Fibroblast of lung (primary cell): ENCODE data around the gene NXN. TPM values are rescaled to one million over a fixed set of nuclear protein-coding genes. Genes with fewer than 3 reads are reported as not detected.
"Not testable (repeated sequence)": the region's sequence is repeated elsewhere in the genome, so short reads cannot be mapped to it uniquely, and the experiment has no call there.

Source experiments
- DNase-seq, 2 donors: peaks; one replicate each; pipeline versions ENCODE4 v3.0.0 to v3.0.0-alpha.2; 2010; ENCODE audit warnings: low read depth in 2 of 2
- H2AFZ ChIP-seq: 2 replicates; pipeline ENCODE4 v1.5.1; 2012; ENCODE audit warnings: low read length, control low read depth, inconsistent platforms
- H3K27ac ChIP-seq: 2 replicates; pipeline ENCODE4 v1.5.1; 2011; ENCODE audit warnings: low read length, control low read depth; ENCODE audit not compliant: insufficient read depth
- H3K27me3 ChIP-seq: 2 replicates; pipeline ENCODE4 v1.5.1; 2011; ENCODE audit warnings: mild to moderate bottlenecking, low read length; ENCODE audit not compliant: control insufficient read depth, insufficient read depth
- H3K36me3 ChIP-seq: 2 replicates; pipeline ENCODE4 v1.5.1; 2011; ENCODE audit warnings: low read length; ENCODE audit not compliant: control insufficient read depth, insufficient read depth
- H3K4me1 ChIP-seq: 2 replicates; pipeline ENCODE4 v1.5.1; 2011; ENCODE audit warnings: low read length; ENCODE audit not compliant: control insufficient read depth, insufficient read depth; ENCODE audit errors: extremely low read depth
- H3K4me2 ChIP-seq: 2 replicates; pipeline ENCODE4 v1.5.1; 2011; ENCODE audit warnings: low read length, control low read depth; ENCODE audit not compliant: insufficient read depth; ENCODE audit errors: extremely low read depth
- H3K4me3 ChIP-seq, 4 experiments: fragments of 200-600 bp in 1 of 4; sonication (generic) in 1 of 4; replicated peaks in 1 of 4; 2 replicates each; pipeline ENCODE4 v1.5.1; 2011 to 2016; ENCODE audit warnings: low read length in 4 of 4, low read depth in 3 of 4, mild to moderate bottlenecking in 3 of 4, control low read depth in 2 of 4, inconsistent platforms in 1 of 4, mixed read lengths in 1 of 4; ENCODE audit not compliant: insufficient read depth in 1 of 4; ENCODE audit errors: control extremely low read depth in 1 of 4
- H3K79me2 ChIP-seq: 2 replicates; pipeline ENCODE4 v1.5.1; 2012; ENCODE audit warnings: mild to moderate bottlenecking, low read length, inconsistent platforms; ENCODE audit not compliant: control insufficient read depth, insufficient read depth
- H3K9ac ChIP-seq: 2 replicates; pipeline ENCODE4 v1.5.1; 2011; ENCODE audit warnings: mild to moderate bottlenecking, low read length, control low read depth; ENCODE audit not compliant: insufficient read depth
- H3K9me3 ChIP-seq: 2 replicates; pipeline ENCODE4 v1.5.1; 2012; ENCODE audit warnings: low read depth, low read length; ENCODE audit not compliant: control insufficient read depth, insufficient read depth
- H4K20me1 ChIP-seq: 2 replicates; pipeline ENCODE4 v1.5.1; 2011; ENCODE audit warnings: low read length; ENCODE audit not compliant: control insufficient read depth, insufficient read depth; ENCODE audit errors: extremely low read depth
- EZH2 ChIP-seq: IDR thresholded peaks from 2 replicates; pipeline ENCODE4 v1.5.1; 2012; ENCODE audit warnings: low read length, control low read depth, mild to moderate bottlenecking; ENCODE audit errors: missing control alignments
- polyA plus RNA-seq, 2 donors: library from polyadenylated mRNA; depleted of rRNA in 1 of 2; stranded (reverse) in 1 of 2; unstranded in 1 of 2; fragments of >200 nt; gene quantifications; 2 replicates each; pipeline ENCODE4 v1.2.1, GENCODE V29; 2011 to 2012; ENCODE audit warnings: missing spikeins in 1 of 2
- total RNA-seq: library from RNA; depleted of rRNA; stranded (reverse); fragments of >200 nt; gene quantifications from 2 replicates; pipeline ENCODE4 v1.2.1, GENCODE V29; 2014
- TF ChIP-seq, protein P1 (sequence below), 2 donors: IDR thresholded peaks in 1 of 2; conservative IDR thresholded peaks in 1 of 2; 1 replicate in 1 of 2; 2 replicates in 1 of 2; pipeline ENCODE4 v1.5.1; 2011 to 2012; ENCODE audit warnings: low read length in 2 of 2, control low read depth in 1 of 2, inconsistent platforms in 1 of 2, low read depth in 1 of 2, mild to moderate bottlenecking in 1 of 2

NXN gene
- total and polyA plus RNA-seq, 2 donors (not counting 1 experiment from before 2014, with no cell fraction given), result 38.5 to 53.8 TPM

- no peaks in the 10 kb centered on the region for H3K27me3 ChIP-seq
- no peaks in the 10 kb centered on the region for H3K9me3 ChIP-seq
- peaks cover 15% of the 10 kb centered on the region for H3K36me3 ChIP-seq
- H4K20me1 ChIP-seq, result no peaks in the 10 kb centered on the region
- DNase-seq, result peak; percentile 53 to 83
- H3K9ac ChIP-seq, result no peak overlapping the region
- peaks cover 24% of the 10 kb centered on the region for H3K79me2 ChIP-seq
- peak overlapping the region; percentile 86 for H3K27ac ChIP-seq
- H2AFZ ChIP-seq, result no peak overlapping the region
- H3K4me3 ChIP-seq, result no peak overlapping the region
- H3K4me1 ChIP-seq, result peaks cover 58% of the 10 kb centered on the region
- peak overlapping the region; percentile 65 for H3K4me2 ChIP-seq
- TF ChIP-seq, protein P1, sequence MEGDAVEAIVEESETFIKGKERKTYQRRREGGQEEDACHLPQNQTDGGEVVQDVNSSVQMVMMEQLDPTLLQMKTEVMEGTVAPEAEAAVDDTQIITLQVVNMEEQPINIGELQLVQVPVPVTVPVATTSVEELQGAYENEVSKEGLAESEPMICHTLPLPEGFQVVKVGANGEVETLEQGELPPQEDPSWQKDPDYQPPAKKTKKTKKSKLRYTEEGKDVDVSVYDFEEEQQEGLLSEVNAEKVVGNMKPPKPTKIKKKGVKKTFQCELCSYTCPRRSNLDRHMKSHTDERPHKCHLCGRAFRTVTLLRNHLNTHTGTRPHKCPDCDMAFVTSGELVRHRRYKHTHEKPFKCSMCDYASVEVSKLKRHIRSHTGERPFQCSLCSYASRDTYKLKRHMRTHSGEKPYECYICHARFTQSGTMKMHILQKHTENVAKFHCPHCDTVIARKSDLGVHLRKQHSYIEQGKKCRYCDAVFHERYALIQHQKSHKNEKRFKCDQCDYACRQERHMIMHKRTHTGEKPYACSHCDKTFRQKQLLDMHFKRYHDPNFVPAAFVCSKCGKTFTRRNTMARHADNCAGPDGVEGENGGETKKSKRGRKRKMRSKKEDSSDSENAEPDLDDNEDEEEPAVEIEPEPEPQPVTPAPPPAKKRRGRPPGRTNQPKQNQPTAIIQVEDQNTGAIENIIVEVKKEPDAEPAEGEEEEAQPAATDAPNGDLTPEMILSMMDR (conservative IDR thresholded peaks at IDR 0.05 in 1 of 2, IDR thresholded peaks at IDR 0.05 in 1 of 2; ENCODE audit: low read depth in 1 of 2, low read length in 2 of 2), result no peak
- no peak for TF ChIP-seq EZH2
These were observed 21.3 kb upstream of the NXN start for GRCh38 chr17:1000597-1001461.

- Histone ChIP-seq H3K4me2 (peak overlapping the region; percentile 98), H3K79me2 (peaks cover 24% of the 10 kb centered on the region), H3K9me3 (no peaks in the 10 kb centered on the region), H3K27me3 (no peaks in the 10 kb centered on the region), H3K27ac (no peak overlapping the region), H3K4me1 (peaks cover 43% of the 10 kb centered on the region), H3K9ac (no peak overlapping the region), H2AFZ (no peak overlapping the region), H3K36me3 (peaks cover 11% of the 10 kb centered on the region), H3K4me3 (peak overlapping the region; percentile 52 to 98 (median 82)), H4K20me1 (no peaks in the 10 kb centered on the region)
- no peak for DNase-seq
- TF ChIP-seq, protein P1 (conservative IDR thresholded peaks at IDR 0.05 in 1 of 2, IDR thresholded peaks at IDR 0.05 in 1 of 2; ENCODE audit: low read depth in 1 of 2, low read length in 2 of 2), result no peak
- TF ChIP-seq EZH2, result no peak
These were observed 18.5 kb upstream of the NXN start for GRCh38 chr17:998111-998510.

- Histone ChIP-seq H4K20me1 (no peaks in the 10 kb centered on the region), H3K9ac (peak within 1 kb of the TSS; percentile 92), H3K4me3 (peak within 1 kb of the TSS; percentile 52 to 98 (median 82)), H3K27ac (peak within 1 kb of the TSS; percentile 91), H2AFZ (peak within 1 kb of the TSS; percentile 94), H3K4me1 (peaks cover 30% of the 10 kb centered on the region), H3K27me3 (no peaks in the 10 kb centered on the region), H3K4me2 (peak within 1 kb of the TSS; percentile 98), H3K79me2 (peaks cover 24% of the 10 kb centered on the region), H3K9me3 (no peaks in the 10 kb centered on the region), H3K36me3 (peaks cover 9% of the 10 kb centered on the region)
- TF ChIP-seq, protein P1 (conservative IDR thresholded peaks at IDR 0.05 in 1 of 2, IDR thresholded peaks at IDR 0.05 in 1 of 2; ENCODE audit: low read depth in 1 of 2, low read length in 2 of 2), result peak; percentile 77 to 79
- TF ChIP-seq EZH2, result no peak
- peak; percentile 98 to 99 for DNase-seq
These were observed 17.2 kb upstream of the NXN start, which contains the start of gene TIMM22 for GRCh38 chr17:996554-997344. TIMM22 (plus strand) TSS chr17:997129; CDS start chr17:997143, 14 bp downstream.

DNA sequence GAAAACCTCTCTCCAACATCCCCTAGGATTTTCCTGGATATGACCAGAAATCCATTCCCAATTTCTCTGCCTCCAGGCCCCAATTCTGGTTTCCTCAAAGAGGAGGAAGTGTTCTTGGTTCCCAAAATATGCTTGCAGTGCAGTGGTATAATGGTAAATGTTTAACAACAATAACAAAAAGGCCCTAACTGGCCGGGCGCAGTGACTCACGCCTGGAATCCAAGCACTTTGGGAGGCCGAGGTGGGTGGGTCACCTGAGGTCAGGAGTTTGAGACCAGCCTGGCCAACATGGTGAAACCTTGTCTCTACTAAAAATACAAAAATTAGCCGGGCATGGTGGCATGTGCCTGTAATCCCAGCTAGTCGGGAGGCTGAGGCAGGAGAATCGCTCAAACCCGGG lies 15.7 kb upstream of the NXN start:
- not testable (repeated sequence) for H3K9me3 ChIP-seq, DNase-seq

More for the DNA sequence above, 15.7 kb upstream of the NXN start:
- peaks cover 16% of the 10 kb centered on the region for H3K4me1 ChIP-seq
- not testable (repeated sequence) for H3K4me3 ChIP-seq, H2AFZ ChIP-seq, H4K20me1 ChIP-seq, H3K9ac ChIP-seq, H3K4me2 ChIP-seq, H3K27ac ChIP-seq, H3K36me3 ChIP-seq, H3K27me3 ChIP-seq
- peaks cover 24% of the 10 kb centered on the region for H3K79me2 ChIP-seq
